HG03575 (cell line): Measurements from ENCODE around the gene RUFY4.

Experiments
- ATAC-seq: cut with Tn5 transposase; IDR thresholded peaks from one replicate; pipeline ENCODE4 v1.9.1; 2021; ENCODE audit not compliant: unreplicated experiment, insufficient number of reproducible peaks, low FRiP score; ENCODE audit errors: extremely low read depth

The RUFY4 gene

GRCh38 chr2:218068721-218069334, at the start of gene RUFY4:
Gene RUFY4 (plus strand): TSS chr2:218069253. CDS start chr2:218070606, 1,353 bp downstream.
- peak; percentile 72 for ATAC-seq

DNA sequence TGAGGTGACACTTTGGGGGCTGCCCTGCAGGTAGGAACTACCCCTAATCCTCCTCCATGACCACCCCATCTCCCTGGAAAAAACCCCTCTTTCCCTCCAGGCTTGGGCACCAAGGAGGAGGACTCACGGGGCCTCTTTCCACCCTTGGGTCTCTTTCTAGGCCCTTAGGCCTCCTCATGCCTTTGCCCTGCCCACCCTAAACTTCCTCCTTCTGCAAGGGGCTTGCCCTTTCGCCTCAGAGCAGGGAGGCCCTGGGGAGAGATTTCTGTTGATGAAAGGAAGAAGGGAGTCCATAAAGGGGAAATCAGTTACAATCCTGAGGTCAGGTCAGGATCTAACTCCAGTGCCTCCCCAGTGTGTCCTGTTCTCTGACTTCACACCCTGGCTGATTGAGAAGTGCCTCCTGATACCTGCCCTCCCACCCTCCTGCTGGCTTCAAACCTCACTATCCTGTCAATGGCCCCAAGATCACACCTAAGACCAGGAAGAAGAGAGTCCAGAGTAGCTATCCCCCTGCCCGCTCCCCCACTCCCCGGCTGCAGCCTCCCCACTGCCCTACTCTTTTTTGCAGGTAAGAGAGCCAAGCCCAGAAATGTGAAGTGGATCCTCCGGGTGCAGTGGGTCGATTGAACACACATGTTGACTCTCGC, 49.5 kb upstream of the RUFY4 start:
- no peak for ATAC-seq

GRCh38 chr2:218020281-218020680, 48.8 kb upstream of the RUFY4 start:
- ATAC-seq: no peak

- no peak for ATAC-seq
Observed at GRCh38 chr2:218020966-218021535, 48.0 kb upstream of the RUFY4 start.

DNA sequence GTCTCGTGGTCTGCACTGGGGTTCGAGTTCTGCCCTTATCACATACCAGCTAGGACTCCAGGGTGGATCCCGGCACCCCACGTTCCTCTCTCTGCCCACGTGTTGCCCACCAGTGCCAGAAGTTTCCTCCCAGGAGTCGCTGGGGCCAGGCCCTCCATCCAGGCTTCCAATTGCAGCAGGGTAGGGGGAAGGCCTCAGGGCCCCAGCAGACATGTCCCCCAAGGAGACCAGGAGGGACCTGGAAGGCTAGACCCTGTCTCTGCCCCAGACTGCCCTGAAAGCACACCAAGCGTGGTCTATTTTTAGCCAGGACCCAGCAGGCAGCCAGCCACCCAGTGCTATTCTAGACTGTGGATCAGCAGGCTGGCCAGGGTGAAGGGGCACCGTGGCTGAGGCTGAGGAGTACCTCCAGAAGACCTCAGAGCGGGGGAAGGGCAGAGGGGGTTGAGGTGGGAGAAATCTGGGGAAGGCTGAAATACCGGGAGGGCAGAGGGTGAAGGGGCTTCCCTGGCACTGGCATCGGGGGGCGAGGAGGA, 47.4 kb upstream of the RUFY4 start:
- ATAC-seq: no peak

- ATAC-seq: no peak
Observed at GRCh38 chr2:218022131-218022850, 46.8 kb upstream of the RUFY4 start.

- no peak for ATAC-seq
Observed at GRCh38 chr2:218022851-218023530, 46.1 kb upstream of the RUFY4 start.

DNA sequence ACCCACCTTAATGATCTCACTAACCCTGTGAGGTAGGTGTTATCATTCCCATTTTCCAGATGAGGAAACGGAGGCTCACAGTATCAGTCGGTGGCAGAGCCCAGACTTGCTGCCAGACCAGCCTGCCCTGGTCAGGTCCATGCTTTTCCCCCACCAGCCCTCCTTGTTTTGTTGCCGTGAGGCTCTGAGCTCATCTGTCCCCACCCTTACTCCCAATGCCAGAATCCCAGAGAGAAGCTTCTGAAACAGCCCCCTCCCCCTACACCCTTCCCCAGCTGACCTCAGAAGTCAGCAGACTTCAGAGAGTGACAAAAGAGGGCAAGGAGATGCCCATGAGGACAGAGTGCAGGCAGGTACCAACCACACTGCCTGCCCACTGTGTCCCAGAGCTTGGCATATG, 45.4 kb upstream of the RUFY4 start:
- no peak for ATAC-seq

DNA sequence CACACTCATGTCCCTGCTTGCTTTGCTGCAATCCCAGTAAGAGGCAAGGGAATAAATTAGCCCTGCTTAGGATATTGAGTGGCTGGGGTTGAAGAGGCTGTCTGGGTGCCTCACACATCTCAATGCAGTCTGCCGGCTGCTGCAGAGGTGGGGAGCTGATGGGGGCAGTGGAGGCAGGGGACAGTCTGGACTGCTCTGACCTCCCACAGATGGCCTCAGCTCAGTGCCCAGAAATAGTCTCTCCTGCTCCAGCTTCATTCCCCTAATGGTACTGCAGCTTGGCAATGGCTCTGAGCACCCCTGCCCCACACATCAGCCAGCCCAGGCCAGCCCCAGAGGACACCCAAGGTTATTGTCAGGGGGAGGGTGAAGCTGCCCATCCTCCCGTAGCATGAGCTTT, 44.7 kb upstream of the RUFY4 start:
- ATAC-seq: no peak

DNA sequence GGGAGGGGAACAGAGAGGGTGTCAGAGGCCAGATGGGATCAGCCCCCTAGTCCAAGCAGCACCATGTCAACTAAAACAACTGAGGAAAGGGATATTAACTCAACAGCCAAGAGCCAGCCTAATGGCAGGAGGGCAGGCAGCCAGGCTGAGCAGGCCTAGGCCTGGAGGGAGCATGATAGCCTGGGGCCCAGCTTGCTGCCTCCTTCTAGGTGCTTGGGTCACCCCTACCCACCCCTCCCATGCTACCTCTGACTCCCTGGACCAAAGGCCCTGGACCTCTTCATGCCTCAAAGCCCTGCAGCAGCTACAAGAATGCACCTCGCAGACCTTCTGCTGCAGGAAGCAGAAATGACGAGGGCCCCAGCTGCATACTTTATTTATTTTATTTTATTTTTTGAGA, 44.2 kb upstream of the RUFY4 start:
- no peak for ATAC-seq

- ATAC-seq: no peak
Observed at GRCh38 chr2:218026244-218026643, 42.8 kb upstream of the RUFY4 start.

- ATAC-seq: no peak
Observed at GRCh38 chr2:218026676-218027425, 42.2 kb upstream of the RUFY4 start.

- ATAC-seq: no peak
Observed at GRCh38 chr2:218027426-218028188, 41.4 kb upstream of the RUFY4 start.

DNA sequence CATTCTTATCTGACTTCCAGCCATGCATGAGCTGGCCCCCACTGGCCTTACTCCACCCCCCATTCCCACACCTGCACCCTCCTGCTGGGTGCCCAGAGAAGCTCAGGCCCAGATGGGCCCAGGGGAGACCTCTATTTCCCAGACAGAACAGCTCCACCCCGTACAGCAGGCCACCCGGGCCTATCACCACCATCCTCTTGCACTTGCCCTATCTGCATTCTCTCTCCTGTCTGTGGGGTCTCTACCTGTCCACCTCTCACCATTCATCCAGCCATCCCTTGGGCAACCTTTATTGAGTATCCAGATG, 40.9 kb upstream of the RUFY4 start:
- no peak for ATAC-seq

- no peak for ATAC-seq
Observed at GRCh38 chr2:218028562-218029348, 40.3 kb upstream of the RUFY4 start.

DNA sequence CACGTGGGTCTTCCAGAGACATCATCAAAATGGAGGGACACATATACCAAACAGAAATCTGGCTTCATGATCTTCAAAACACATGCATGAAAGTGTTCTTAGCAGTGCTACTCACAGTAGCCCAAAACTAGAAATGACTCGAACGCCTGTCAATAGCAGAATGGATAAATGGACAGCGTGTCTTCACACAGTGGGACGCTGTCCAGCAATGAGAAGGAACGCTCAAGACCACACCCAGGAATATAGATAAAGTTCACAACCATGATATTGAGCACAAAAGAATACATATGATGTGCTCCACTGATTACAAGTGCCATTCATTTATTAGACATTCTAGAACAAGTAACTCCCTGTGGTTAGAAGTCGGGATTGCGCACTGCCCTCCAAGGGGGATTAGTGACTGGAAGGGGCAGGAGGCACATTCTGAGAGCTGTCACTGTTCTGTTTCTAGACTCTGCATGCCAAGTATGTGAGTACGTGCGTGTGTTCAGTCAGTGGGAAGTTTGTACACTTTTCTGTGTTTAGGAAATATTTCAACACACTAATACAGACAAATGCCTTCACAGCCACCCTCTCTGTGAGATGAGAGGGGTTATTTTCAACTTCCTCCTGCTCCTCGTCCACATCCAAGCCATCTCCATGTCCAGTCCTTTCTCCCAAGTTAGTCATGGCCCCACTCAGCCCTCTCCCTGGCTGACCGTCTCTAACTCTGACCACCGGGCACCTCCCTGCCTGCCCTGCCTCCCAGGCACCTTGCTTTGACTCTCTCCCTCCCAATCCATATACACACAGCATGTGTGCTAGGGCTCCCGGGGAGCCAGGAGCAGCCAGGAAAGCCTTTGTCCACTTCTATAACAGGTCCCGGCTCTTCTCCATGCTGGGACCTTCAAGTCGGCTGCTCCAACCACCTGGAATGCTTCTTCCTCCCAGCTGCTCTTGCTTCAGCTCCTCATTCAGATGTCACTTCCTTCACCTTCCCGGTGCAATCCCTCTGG, 39.4 kb upstream of the RUFY4 start:
- no peak for ATAC-seq
